CD4-positive, CD25-positive, alpha-beta regulatory T cell (primary cell): Measurements from ENCODE around the gene EBF3. TPM values are rescaled to one million over a fixed set of nuclear protein-coding genes. Genes with fewer than 3 reads are reported as not detected.

ENCODE experiments used
- ATAC-seq, 2 donors: fragments of 150-1000 bp; cut with Tn5 transposase; one replicate each; pipeline ENCODE4 v1.10.0; 2021; ENCODE audit warnings: low read depth in 2 of 2, moderate number of reproducible peaks in 2 of 2, moderate library complexity in 1 of 2
- DNase-seq, 3 donors: peaks; one replicate each; pipeline versions ENCODE4 v3.0.0 to v3.0.0-alpha.2; 2012 to 2022; ENCODE audit warnings: mixed read lengths in 1 of 3
- H3K27ac ChIP-seq: one replicate; pipeline ENCODE4 v1.7.0; 2013; ENCODE audit warnings: mild to moderate bottlenecking, low read length; ENCODE audit not compliant: insufficient read depth, poor library complexity, severe bottlenecking
- H3K27me3 ChIP-seq: one replicate; pipeline ENCODE4 v1.7.0; 2013; ENCODE audit warnings: low read length; ENCODE audit not compliant: control insufficient read depth, insufficient read depth
- H3K36me3 ChIP-seq: one replicate; pipeline ENCODE4 v1.7.0; 2013; ENCODE audit warnings: mild to moderate bottlenecking, low read length, moderate library complexity; ENCODE audit not compliant: control insufficient read depth, insufficient read depth
- H3K4me1 ChIP-seq: 2 replicates; pipeline ENCODE4 v1.7.0; 2013; ENCODE audit warnings: mild to moderate bottlenecking, low read length; ENCODE audit not compliant: insufficient read depth, control insufficient read depth, poor library complexity, severe bottlenecking
- H3K4me3 ChIP-seq: one replicate; pipeline ENCODE4 v1.7.0; 2013; ENCODE audit warnings: low read depth, mild to moderate bottlenecking, low read length, moderate library complexity
- H3K9me3 ChIP-seq, 2 experiments: 1 replicate in 1 of 2; 2 replicates in 1 of 2; pipeline ENCODE4 v1.7.0; 2013; ENCODE audit warnings: low read length in 2 of 2, mild to moderate bottlenecking in 1 of 2, moderate library complexity in 1 of 2; ENCODE audit not compliant: control insufficient read depth in 2 of 2
- H3K27ac Mint-ChIP-seq, 3 donors: one replicate each; pipeline ENCODE4 v1.8.0; 2020 to 2022; ENCODE audit warnings: mild to moderate bottlenecking in 3 of 3, mixed read lengths in 3 of 3, moderate library complexity in 2 of 3
- H3K27me3 Mint-ChIP-seq: one replicate; pipeline ENCODE4 v1.8.0; 2022; ENCODE audit warnings: mild to moderate bottlenecking, mixed read lengths
- H3K36me3 Mint-ChIP-seq: one replicate; pipeline ENCODE4 v1.8.0; 2020; ENCODE audit warnings: mixed read lengths
- H3K4me1 Mint-ChIP-seq, 4 donors: one replicate each; pipeline ENCODE4 v1.8.0; 2020 to 2022; ENCODE audit warnings: mixed read lengths in 4 of 4, mild to moderate bottlenecking in 1 of 4
- H3K4me3 Mint-ChIP-seq, 4 donors: one replicate each; pipeline ENCODE4 v1.8.0; 2020 to 2022; ENCODE audit warnings: mild to moderate bottlenecking in 4 of 4, mixed read lengths in 4 of 4, moderate library complexity in 3 of 4
- H3K9me3 Mint-ChIP-seq, 7 donors: one replicate each; pipeline ENCODE4 v1.8.0; 2020 to 2022; ENCODE audit warnings: mixed read lengths in 7 of 7, mild to moderate bottlenecking in 3 of 7, moderate library complexity in 2 of 7
- polyA plus RNA-seq, 4 donors: library from polyadenylated mRNA; unstranded; fragments of 300-500 nt; fragmentation: Illumina TruSeq; gene quantifications; one replicate each; pipeline ENCODE4 v1.2.3, GENCODE V29; 2021
- total RNA-seq: library from RNA; stranded (reverse); gene quantifications from one replicate; pipeline ENCODE4 v1.2.3, GENCODE V29; 2022

Gene EBF3
- total and polyA plus RNA-seq, 5 donors from 2014 or later: not detected

DNA sequence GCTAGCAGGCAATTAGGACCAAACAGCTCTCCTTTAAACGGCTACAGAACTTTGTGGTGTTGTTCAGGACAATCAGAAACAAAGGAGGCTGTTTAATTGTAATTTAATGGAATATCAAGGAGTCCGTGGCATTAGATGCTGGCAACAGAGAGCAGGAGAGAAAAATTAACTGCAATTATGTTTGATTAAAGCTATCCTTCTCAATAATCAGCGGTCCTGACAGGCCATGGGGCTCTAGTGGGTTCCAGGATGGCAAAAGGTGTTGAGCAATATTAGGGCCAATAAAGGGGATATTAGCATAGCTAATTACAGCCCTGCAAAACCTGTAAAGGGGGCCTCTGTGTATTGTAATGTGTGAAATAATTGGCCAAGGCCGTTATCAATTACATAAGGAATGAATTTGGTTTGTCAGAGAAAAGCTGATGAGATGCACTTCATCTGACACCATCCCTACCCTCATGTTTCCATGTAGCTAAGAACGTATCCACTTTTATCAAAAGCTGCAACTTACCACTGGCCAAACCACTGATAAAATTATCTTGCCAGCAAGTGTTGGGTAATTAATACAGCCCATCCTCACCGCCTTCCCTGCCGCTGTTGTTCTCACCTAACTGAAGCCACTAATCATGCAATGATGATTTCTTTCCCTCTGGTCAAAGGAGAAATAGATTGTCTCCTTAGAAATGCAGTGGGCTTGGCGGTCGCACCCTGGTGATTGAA lies 81.6 kb downstream of the EBF3 start:
- Mint-ChIP-seq H3K36me3 (no peaks in the 10 kb centered on the region), H3K4me1 (peaks cover 0 to 1% (median 0%) of the 10 kb centered on the region in 4 donors), H3K4me3 (no peak overlapping the region), H3K27ac (no peak overlapping the region), H3K9me3 (peaks cover 0 to 2% (median 0%) of the 10 kb centered on the region in 7 donors), H3K27me3 (peaks cover 20% of the 10 kb centered on the region)
- no peaks in the 10 kb centered on the region for H3K27me3 ChIP-seq
- no peaks in the 10 kb centered on the region for H3K9me3 ChIP-seq
- no peaks in the 10 kb centered on the region for H3K36me3 ChIP-seq
- ATAC-seq (no peak), DNase-seq (no peak)
- no peak overlapping the region for H3K27ac ChIP-seq
- no peaks in the 10 kb centered on the region for H3K4me1 ChIP-seq
- no peak overlapping the region for H3K4me3 ChIP-seq

DNA sequence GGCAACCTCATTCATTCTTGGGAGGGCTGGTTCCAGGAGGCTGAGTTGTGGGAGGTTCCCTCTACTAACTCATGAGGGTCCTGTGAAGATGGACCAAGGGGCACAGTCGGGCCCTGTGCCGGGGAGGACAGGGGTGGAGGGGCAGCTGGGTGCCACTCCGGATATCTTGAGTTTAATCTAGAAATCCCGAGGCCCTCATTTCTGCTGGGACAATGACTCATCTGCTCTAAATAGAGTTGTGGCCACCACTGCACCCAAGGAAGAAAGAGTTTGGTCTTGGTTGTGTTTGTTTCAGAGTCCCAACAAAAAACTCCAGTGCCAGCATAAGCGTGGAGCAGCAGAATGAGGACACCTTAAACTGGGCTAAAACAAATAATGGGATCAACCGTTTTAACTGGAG lies 82.4 kb downstream of the EBF3 start:
- no peak overlapping the region for H3K27ac Mint-ChIP-seq
- H3K4me3 Mint-ChIP-seq: no peak overlapping the region
- H3K36me3 Mint-ChIP-seq: no peaks in the 10 kb centered on the region

DNA sequence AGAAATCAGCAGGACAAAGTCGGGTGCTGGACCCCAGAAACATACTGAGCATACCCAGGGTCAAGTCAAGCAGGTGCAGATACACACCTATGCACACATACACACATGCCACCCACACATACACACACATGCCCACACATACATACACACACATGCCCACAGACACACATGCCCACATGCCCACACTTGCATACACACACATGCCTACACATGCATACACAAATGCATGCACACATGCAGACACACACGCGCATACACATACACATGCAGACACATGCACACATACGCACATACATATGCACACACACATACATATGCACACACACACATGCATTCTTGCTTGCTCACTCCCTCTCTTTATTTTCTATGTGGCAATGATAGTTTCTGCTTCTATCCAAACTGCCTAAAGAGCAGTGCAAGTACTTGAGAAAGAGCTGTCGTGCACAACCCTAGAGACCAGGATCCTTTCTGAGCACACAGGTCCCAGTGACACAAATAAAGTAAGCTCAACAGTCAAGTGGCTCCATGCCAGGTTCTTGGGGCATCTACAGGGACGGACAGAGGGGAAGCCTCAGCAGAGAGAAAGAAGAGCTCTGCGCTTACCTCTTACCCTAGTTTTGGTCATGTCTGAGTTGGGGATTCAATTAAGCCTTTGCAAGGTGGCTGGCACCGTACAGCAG lies 83.7 kb downstream of the EBF3 start:
- no peaks in the 10 kb centered on the region for H3K36me3 ChIP-seq
- DNase-seq (no peak), ATAC-seq (no peak)
- no peak overlapping the region for H3K27ac ChIP-seq
- Mint-ChIP-seq H3K36me3 (no peaks in the 10 kb centered on the region), H3K27me3 (peaks cover 20% of the 10 kb centered on the region), H3K27ac (no peak overlapping the region), H3K4me1 (peaks cover 0 to 1% (median 0%) of the 10 kb centered on the region in 4 donors), H3K4me3 (no peak overlapping the region), H3K9me3 (peaks cover 0 to 2% (median 0%) of the 10 kb centered on the region in 7 donors)
- H3K4me3 ChIP-seq: no peak overlapping the region
- H3K4me1 ChIP-seq: no peaks in the 10 kb centered on the region
- H3K9me3 ChIP-seq: no peaks in the 10 kb centered on the region
- no peaks in the 10 kb centered on the region for H3K27me3 ChIP-seq

More for the DNA sequence above, 82.4 kb downstream of the EBF3 start:
- no peaks in the 10 kb centered on the region for H3K4me1 ChIP-seq
- Mint-ChIP-seq H3K9me3 (peaks cover 0 to 2% (median 0%) of the 10 kb centered on the region in 7 donors), H3K27me3 (peaks cover 20% of the 10 kb centered on the region), H3K4me1 (peaks cover 0 to 1% (median 0%) of the 10 kb centered on the region in 4 donors)
- H3K36me3 ChIP-seq: no peaks in the 10 kb centered on the region
- no peak overlapping the region for H3K4me3 ChIP-seq
- no peaks in the 10 kb centered on the region for H3K9me3 ChIP-seq
- DNase-seq (no peak), ATAC-seq (no peak)
- no peak overlapping the region for H3K27ac ChIP-seq
- no peaks in the 10 kb centered on the region for H3K27me3 ChIP-seq

DNA sequence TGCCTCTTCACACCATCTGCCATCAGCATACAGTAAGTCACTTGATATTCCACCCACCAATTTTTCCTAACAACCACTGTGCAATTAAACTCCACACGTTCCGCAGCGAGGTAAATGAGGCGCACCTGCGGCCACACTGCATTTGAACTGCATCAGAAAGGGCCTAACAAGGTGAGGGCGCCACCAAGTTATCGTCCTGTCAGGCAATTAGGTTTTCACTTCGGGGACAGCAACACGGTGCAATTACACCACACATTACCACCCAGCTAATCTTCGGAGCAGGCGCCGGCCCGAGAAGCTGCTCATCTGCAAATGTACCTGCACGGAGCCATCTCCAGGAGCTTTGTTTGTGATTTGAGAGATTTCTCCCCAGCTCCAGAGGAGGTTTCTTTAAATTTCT lies 84.4 kb downstream of the EBF3 start:
- peaks cover 20% of the 10 kb centered on the region for H3K27me3 Mint-ChIP-seq
- peaks cover 0 to 1% (median 0%) of the 10 kb centered on the region in 4 donors for H3K4me1 Mint-ChIP-seq
- no peaks in the 10 kb centered on the region for H3K4me1 ChIP-seq
- H3K9me3 Mint-ChIP-seq: no peaks in the 10 kb centered on the region
- no peak for ATAC-seq
- no peaks in the 10 kb centered on the region for H3K27me3 ChIP-seq
- H3K27ac Mint-ChIP-seq: no peak overlapping the region
- no peak overlapping the region for H3K4me3 ChIP-seq
- no peaks in the 10 kb centered on the region for H3K9me3 ChIP-seq
- H3K36me3 ChIP-seq: no peaks in the 10 kb centered on the region
- DNase-seq: no peak
- H3K27ac ChIP-seq: no peak overlapping the region
- H3K36me3 Mint-ChIP-seq: no peaks in the 10 kb centered on the region
- no peak overlapping the region for H3K4me3 Mint-ChIP-seq

DNA sequence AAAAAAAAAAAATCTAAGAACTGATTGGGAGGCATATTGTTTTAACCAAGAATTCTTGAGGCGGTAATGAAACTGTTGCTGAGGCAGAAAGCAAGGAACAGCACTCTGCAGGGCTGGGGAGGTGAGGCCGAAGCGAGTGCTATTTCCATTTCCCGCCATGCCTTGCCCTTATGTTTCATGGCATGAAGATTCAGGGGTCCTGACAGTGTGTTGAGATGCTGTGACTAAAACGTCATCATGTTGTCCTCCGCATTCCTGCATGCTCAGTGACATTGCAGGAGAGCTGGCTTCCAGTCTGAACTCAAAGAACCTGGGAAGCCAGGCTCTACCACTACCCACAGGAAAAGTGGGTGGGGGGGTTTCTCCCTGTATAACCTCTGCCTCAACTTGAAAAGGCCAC lies 85.2 kb downstream of the EBF3 start:
- DNase-seq: no peak
- Histone ChIP-seq H3K27ac (no peak overlapping the region), H3K4me1 (no peaks in the 10 kb centered on the region), H3K9me3 (no peaks in the 10 kb centered on the region), H3K27me3 (no peaks in the 10 kb centered on the region), H3K36me3 (no peaks in the 10 kb centered on the region), H3K4me3 (no peak overlapping the region)
- H3K4me1 Mint-ChIP-seq: peaks cover 0 to 1% (median 0%) of the 10 kb centered on the region in 4 donors
- H3K36me3 Mint-ChIP-seq: no peaks in the 10 kb centered on the region
- peaks cover 20% of the 10 kb centered on the region for H3K27me3 Mint-ChIP-seq
- H3K9me3 Mint-ChIP-seq: no peaks in the 10 kb centered on the region
- ATAC-seq: no peak
- no peak overlapping the region for H3K4me3 Mint-ChIP-seq
- no peak overlapping the region for H3K27ac Mint-ChIP-seq

DNA sequence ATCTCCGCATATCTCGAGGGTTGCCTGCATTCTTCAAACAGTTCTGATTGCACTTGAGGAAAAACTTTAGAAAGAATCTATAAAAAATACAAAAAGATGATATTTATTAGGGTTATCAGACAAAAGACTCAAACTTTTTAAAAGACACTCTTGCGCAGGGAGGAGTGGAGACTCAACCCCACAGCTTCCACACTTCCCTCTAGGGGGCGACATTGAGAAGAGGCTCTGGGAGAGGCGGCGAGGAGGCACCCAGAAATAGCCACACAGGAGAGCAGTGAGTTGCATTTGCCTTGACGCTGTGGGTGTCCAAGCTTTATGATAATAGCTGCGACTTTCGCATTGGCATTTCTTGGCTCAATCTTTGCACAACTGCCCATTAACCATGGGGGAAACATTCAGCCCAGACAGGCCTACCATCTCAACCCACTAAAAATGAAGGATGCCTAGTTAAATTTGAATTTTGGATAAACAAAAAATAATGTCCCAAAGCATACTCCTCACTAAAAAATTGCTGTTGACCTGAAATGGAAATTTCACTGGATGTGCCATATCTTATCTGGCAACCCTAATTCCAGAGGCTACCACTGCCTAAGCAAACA lies 86.2 kb downstream of the EBF3 start:
- Mint-ChIP-seq H3K9me3 (peaks cover 0 to 1% (median 0%) of the 10 kb centered on the region in 7 donors), H3K36me3 (no peaks in the 10 kb centered on the region), H3K27ac (no peak overlapping the region), H3K4me1 (peaks cover 0 to 1% (median 0%) of the 10 kb centered on the region in 4 donors), H3K4me3 (no peak overlapping the region), H3K27me3 (peaks cover 20% of the 10 kb centered on the region)
- DNase-seq (peak in 2 of 3 donors; percentile 29 to 34), ATAC-seq (no peak)
- Histone ChIP-seq H3K36me3 (no peaks in the 10 kb centered on the region), H3K9me3 (no peaks in the 10 kb centered on the region), H3K27ac (no peak overlapping the region), H3K27me3 (no peaks in the 10 kb centered on the region), H3K4me3 (no peak overlapping the region), H3K4me1 (no peaks in the 10 kb centered on the region)

DNA sequence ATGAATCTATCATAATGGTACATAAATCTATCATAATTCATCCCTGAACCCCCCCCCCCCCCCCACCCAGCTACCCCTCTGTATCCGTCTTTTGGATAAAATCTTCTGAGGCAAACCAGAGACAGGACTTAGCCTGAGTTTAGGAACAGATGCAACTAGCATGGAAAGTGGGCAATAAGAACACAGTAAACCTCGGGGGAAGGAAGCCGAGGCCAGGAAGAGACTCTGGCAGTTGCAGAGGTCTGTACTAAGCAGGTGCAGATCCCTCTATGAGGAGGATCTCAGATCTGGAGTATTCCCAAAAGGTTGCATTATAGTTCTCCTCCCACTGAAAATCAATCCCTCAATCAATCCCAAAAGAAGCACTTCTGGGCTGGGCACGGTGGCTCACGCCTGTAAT lies 87.2 kb downstream of the EBF3 start:
- no peaks in the 10 kb centered on the region for H3K9me3 ChIP-seq
- ATAC-seq (no peak), DNase-seq (no peak)
- no peaks in the 10 kb centered on the region for H3K4me1 ChIP-seq
- no peak overlapping the region for H3K4me3 ChIP-seq
- peaks cover 0 to 1% (median 0%) of the 10 kb centered on the region in 4 donors for H3K4me1 Mint-ChIP-seq
- peaks cover 0 to 1% (median 0%) of the 10 kb centered on the region in 7 donors for H3K9me3 Mint-ChIP-seq
- H3K36me3 Mint-ChIP-seq: no peaks in the 10 kb centered on the region
- H3K27me3 ChIP-seq: no peaks in the 10 kb centered on the region
- H3K36me3 ChIP-seq: no peaks in the 10 kb centered on the region
- H3K27me3 Mint-ChIP-seq: peaks cover 16% of the 10 kb centered on the region
- no peak overlapping the region for H3K27ac Mint-ChIP-seq
- no peak overlapping the region for H3K27ac ChIP-seq
- H3K4me3 Mint-ChIP-seq: no peak overlapping the region
